HepG2 (cell line): ENCODE results near the gene SARS2. TPM values are rescaled to one million over a fixed set of nuclear protein-coding genes. Genes with fewer than 3 reads are reported as not detected.
A peak's percentile ranks its signal among the peaks of the same experiment; 100 is the strongest.

Experiments
- FOXC1 ChIP-seq: sonication (generic); formaldehyde crosslinking; IDR thresholded peaks from 2 replicates; pipeline ENCODE4 v1.8.0; 2022; ENCODE audit warnings: mild to moderate bottlenecking, missing genetic modification reagents, borderline replicate concordance
- HDAC6 ChIP-seq: fragments of 200-600 bp; sonication (generic); IDR thresholded peaks from 2 replicates; pipeline ENCODE4 v1.7.0; 2017; ENCODE audit warnings: mild to moderate bottlenecking, antibody characterized with exemption, low read length, low read depth
- HNF4A ChIP-seq: sonication (generic); formaldehyde crosslinking; IDR thresholded peaks from 2 replicates; pipeline ENCODE4 v1.4.0; 2020; ENCODE audit warnings: missing genetic modification reagents
- KLF6 ChIP-seq: IDR thresholded peaks from 2 replicates; pipeline ENCODE4 v1.8.0; 2016; ENCODE audit warnings: missing biosample characterization, missing genetic modification reagents
- MXD3 ChIP-seq: IDR thresholded peaks from 2 replicates; pipeline ENCODE4 v1.6.1; 2016; ENCODE audit warnings: mild to moderate bottlenecking, missing biosample characterization, missing genetic modification reagents
- PHF8 ChIP-seq: sonication (generic); formaldehyde crosslinking; IDR thresholded peaks from 2 replicates; pipeline ENCODE4 v1.5.0; 2020; ENCODE audit warnings: missing genetic modification reagents
- SMC3 ChIP-seq: IDR thresholded peaks from 2 replicates; pipeline ENCODE4 v1.6.1; 2011; ENCODE audit warnings: low read length, improper control_type of control experiment
- SRSF9 ChIP-seq: fragments of 200-400 bp; formaldehyde crosslinking; IDR thresholded peaks from 2 replicates; pipeline ENCODE4 v1.6.1; 2018; ENCODE audit warnings: borderline replicate concordance, mild to moderate bottlenecking, low read depth, low read length; ENCODE audit not compliant: insufficient read depth, poor library complexity, severe bottlenecking
- TFAP4 ChIP-seq: sonication (generic); IDR thresholded peaks from 2 replicates; pipeline ENCODE4 v1.6.1; 2016; ENCODE audit warnings: low read depth, borderline replicate concordance
- ZBTB26 ChIP-seq: IDR thresholded peaks from 2 replicates; pipeline ENCODE4 v1.6.1; 2016; ENCODE audit warnings: missing compliant biosample characterization, missing genetic modification reagents, borderline replicate concordance
- ZFP90 ChIP-seq: sonication (generic); formaldehyde crosslinking; IDR thresholded peaks from 2 replicates; pipeline ENCODE4 v1.8.0; 2022; ENCODE audit warnings: missing genetic modification reagents, mild to moderate bottlenecking, inconsistent platforms, borderline replicate concordance
- ZFY ChIP-seq: sonication (generic); formaldehyde crosslinking; IDR thresholded peaks from 2 replicates; pipeline ENCODE4 v1.4.0; 2020; ENCODE audit warnings: missing genetic modification reagents
- ZNF207 ChIP-seq: fragments of 450-650 bp; IDR thresholded peaks from 2 replicates; pipeline ENCODE4 v1.6.1; 2016; ENCODE audit warnings: antibody characterized with exemption, borderline replicate concordance
- ZNF335 ChIP-seq: sonication (generic); formaldehyde crosslinking; IDR thresholded peaks from 2 replicates; pipeline ENCODE4 v1.4.0; 2020; ENCODE audit warnings: missing genetic modification reagents
- ZNF788 ChIP-seq: sonication (generic); formaldehyde crosslinking; IDR thresholded peaks from 2 replicates; pipeline ENCODE4 v1.5.0; 2020; ENCODE audit warnings: mild to moderate bottlenecking, missing genetic modification reagents, borderline replicate concordance
- polyA plus RNA-seq, 8 experiments: library from polyadenylated mRNA; depleted of rRNA in 3 of 8; stranded (reverse) in 7 of 8; unstranded in 1 of 8; fragments of >200 nt; fragmentation: Illumina TruSeq in 4 of 8; extraction: Trizol in 4 of 8; gene quantifications; 2 replicates each; pipeline versions ENCODE4 v1.2.1 to v1.2.3, GENCODE V29; 2011 to 2016; ENCODE audit warnings: low read depth in 4 of 8, missing spikeins in 1 of 8, mixed read lengths in 1 of 8; ENCODE audit not compliant: insufficient read depth in 1 of 8
- total RNA-seq, 5 experiments: library from RNA; depleted of rRNA; stranded (reverse); fragments of >200 nt; fragmentation: Illumina TruSeq; extraction: Trizol; gene quantifications; 2 replicates each; pipeline ENCODE4 v1.2.3, GENCODE V29; 2016; ENCODE audit warnings: low read depth in 1 of 5
- TF ChIP-seq, protein P1 (sequence below): sonication (generic); formaldehyde crosslinking; IDR thresholded peaks from 2 replicates; pipeline ENCODE4 v1.4.0; 2020; ENCODE audit warnings: missing genetic modification reagents, mild to moderate bottlenecking, borderline replicate concordance
- TF ChIP-seq, protein P2 (sequence below): sonication (generic); formaldehyde crosslinking; IDR thresholded peaks from 2 replicates; pipeline ENCODE4 v1.5.0; 2020; ENCODE audit warnings: mild to moderate bottlenecking, missing genetic modification reagents, moderate library complexity
- TF ChIP-seq, protein P3 (sequence below): sonication (generic); formaldehyde crosslinking; IDR thresholded peaks from 2 replicates; pipeline ENCODE4 v1.8.0; 2022; ENCODE audit warnings: missing genetic modification reagents, low read depth, mild to moderate bottlenecking, borderline replicate concordance

Gene SARS2
- total and polyA plus RNA-seq, 2 of the 13 experiments (the other 11 are each of a cell fraction or from before 2014, with no cell fraction given): 40.0 to 48.6 TPM

- TF ChIP-seq, protein P1, sequence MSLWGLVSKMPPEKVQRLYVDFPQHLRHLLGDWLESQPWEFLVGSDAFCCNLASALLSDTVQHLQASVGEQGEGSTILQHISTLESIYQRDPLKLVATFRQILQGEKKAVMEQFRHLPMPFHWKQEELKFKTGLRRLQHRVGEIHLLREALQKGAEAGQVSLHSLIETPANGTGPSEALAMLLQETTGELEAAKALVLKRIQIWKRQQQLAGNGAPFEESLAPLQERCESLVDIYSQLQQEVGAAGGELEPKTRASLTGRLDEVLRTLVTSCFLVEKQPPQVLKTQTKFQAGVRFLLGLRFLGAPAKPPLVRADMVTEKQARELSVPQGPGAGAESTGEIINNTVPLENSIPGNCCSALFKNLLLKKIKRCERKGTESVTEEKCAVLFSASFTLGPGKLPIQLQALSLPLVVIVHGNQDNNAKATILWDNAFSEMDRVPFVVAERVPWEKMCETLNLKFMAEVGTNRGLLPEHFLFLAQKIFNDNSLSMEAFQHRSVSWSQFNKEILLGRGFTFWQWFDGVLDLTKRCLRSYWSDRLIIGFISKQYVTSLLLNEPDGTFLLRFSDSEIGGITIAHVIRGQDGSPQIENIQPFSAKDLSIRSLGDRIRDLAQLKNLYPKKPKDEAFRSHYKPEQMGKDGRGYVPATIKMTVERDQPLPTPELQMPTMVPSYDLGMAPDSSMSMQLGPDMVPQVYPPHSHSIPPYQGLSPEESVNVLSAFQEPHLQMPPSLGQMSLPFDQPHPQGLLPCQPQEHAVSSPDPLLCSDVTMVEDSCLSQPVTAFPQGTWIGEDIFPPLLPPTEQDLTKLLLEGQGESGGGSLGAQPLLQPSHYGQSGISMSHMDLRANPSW (CRISPR knock-in tag): no peak
- peak; percentile 97 for TF ChIP-seq PHF8 (CRISPR knock-in tag)
- TF ChIP-seq ZFY: peak; percentile 89
- peak; percentile 55 for TF ChIP-seq SMC3
- peak; percentile 43; the same call in 1 of the 2 replicates for TF ChIP-seq FOXC1 (CRISPR knock-in tag)
- TF ChIP-seq MXD3 (CRISPR knock-in tag): peak; percentile 22; the same call in 1 of the 2 replicates
- TF ChIP-seq TFAP4: 0 out of 2 replicates have a peak, but pooled peaks have one; percentile 47
- TF ChIP-seq ZNF335 (CRISPR knock-in tag): peak; percentile 61; the same call in 1 of the 2 replicates
- TF ChIP-seq HNF4A (CRISPR knock-in tag): no peak
- TF ChIP-seq ZBTB26: peak; percentile 25; the same call in 1 of the 2 replicates
- TF ChIP-seq ZFP90: peak; percentile 47; the same call in 1 of the 2 replicates
- TF ChIP-seq, protein P2, sequence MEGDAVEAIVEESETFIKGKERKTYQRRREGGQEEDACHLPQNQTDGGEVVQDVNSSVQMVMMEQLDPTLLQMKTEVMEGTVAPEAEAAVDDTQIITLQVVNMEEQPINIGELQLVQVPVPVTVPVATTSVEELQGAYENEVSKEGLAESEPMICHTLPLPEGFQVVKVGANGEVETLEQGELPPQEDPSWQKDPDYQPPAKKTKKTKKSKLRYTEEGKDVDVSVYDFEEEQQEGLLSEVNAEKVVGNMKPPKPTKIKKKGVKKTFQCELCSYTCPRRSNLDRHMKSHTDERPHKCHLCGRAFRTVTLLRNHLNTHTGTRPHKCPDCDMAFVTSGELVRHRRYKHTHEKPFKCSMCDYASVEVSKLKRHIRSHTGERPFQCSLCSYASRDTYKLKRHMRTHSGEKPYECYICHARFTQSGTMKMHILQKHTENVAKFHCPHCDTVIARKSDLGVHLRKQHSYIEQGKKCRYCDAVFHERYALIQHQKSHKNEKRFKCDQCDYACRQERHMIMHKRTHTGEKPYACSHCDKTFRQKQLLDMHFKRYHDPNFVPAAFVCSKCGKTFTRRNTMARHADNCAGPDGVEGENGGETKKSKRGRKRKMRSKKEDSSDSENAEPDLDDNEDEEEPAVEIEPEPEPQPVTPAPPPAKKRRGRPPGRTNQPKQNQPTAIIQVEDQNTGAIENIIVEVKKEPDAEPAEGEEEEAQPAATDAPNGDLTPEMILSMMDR: peak; percentile 99
- no peak for TF ChIP-seq SRSF9
- 0 out of 2 replicates have a peak, but pooled peaks have one; percentile 23 for TF ChIP-seq ZNF788
- peak; percentile 27; the same call in 1 of the 2 replicates for TF ChIP-seq KLF6
- no peak for TF ChIP-seq ZNF207
- no peak for TF ChIP-seq HDAC6
- TF ChIP-seq, protein P3, sequence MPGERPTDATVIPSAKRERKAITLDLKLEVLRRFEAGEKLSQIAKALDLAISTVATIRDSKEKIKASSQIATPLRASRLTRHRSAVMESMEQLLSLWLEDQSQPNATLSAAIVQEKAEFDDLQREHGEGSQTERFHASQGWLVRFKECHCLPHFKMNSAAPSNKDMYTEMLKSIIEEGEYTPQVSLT (CRISPR knock-in tag): no peak
Measured at GRCh38 chr19:38929929-38930775, at the start of gene SARS2 (continued).
